T-helper 9 cell (primary cell): ENCODE data around the gene JMJD7.

Experiments
- DNase-seq: peaks from one replicate; pipeline ENCODE4 v3.0.0-alpha.2; 2020

The JMJD7 gene

GRCh38 chr15:41823502-41823901 lies 4.4 kb upstream of the JMJD7 start:
- no peak for DNase-seq

- DNase-seq, result no peak
Measured at GRCh38 chr15:41824062-41824745, 3.7 kb upstream of the JMJD7 start.

- no peak for DNase-seq
Measured at GRCh38 chr15:41825145-41825544, 2.7 kb upstream of the JMJD7 start.

GRCh38 chr15:41825572-41826535 lies 2.0 kb upstream of the JMJD7 start:
- no peak for DNase-seq

- peak; percentile 32 for DNase-seq
Measured at GRCh38 chr15:41827290-41827879, 507 bp upstream of the JMJD7 start.

GRCh38 chr15:41828807-41829141 lies 882 bp downstream of the JMJD7 start:
- DNase-seq, result no peak

- DNase-seq, result no peak
Measured at GRCh38 chr15:41829959-41830646, 2.2 kb downstream of the JMJD7 start.

- DNase-seq, result peak; percentile 23
Measured at GRCh38 chr15:41831291-41831690, 3.4 kb downstream of the JMJD7 start.

- DNase-seq, result no peak
Measured at GRCh38 chr15:41832208-41832607, 4.3 kb downstream of the JMJD7 start.

- no peak for DNase-seq
Measured at GRCh38 chr15:41832875-41833274, 5.0 kb downstream of the JMJD7 start.

GRCh38 chr15:41834096-41834495 lies 6.2 kb downstream of the JMJD7 start:
- no peak for DNase-seq

- no peak for DNase-seq
Measured at GRCh38 chr15:41836073-41836472, 8.2 kb downstream of the JMJD7 start.

- no peak for DNase-seq
Measured at GRCh38 chr15:41836713-41837454, 9.0 kb downstream of the JMJD7 start.

- no peak for DNase-seq
Measured at GRCh38 chr15:41838400-41838897, 10.6 kb downstream of the JMJD7 start, which contains the start of gene PLA2G4B. TSS of gene PLA2G4B (plus strand) at chr15:41838847. CDS start at chr15:41838914, 67 bp downstream.

- DNase-seq, result no peak
Measured at GRCh38 chr15:41839781-41840491, 12.0 kb downstream of the JMJD7 start.

- no peak for DNase-seq
Measured at GRCh38 chr15:41840673-41841072, 12.8 kb downstream of the JMJD7 start.

GRCh38 chr15:41841131-41841530 lies 13.2 kb downstream of the JMJD7 start:
- no peak for DNase-seq

- no peak for DNase-seq
Measured at GRCh38 chr15:41842229-41842628, 14.3 kb downstream of the JMJD7 start.

- DNase-seq, result no peak
Measured at GRCh38 chr15:41843571-41843970, 15.7 kb downstream of the JMJD7 start.

- no peak for DNase-seq
Measured at GRCh38 chr15:41844814-41845213, 16.9 kb downstream of the JMJD7 start.

- DNase-seq, result no peak
Measured at GRCh38 chr15:41847206-41847605, 19.3 kb downstream of the JMJD7 start.
